Lower leg skin (tissue), 4 donors: ENCODE measurements around the gene MTA3. TPM values are rescaled to one million over a fixed set of nuclear protein-coding genes. Genes with fewer than 3 reads are reported as not detected.

Experiments used
- DNase-seq, 2 donors: peaks; one replicate each; pipeline ENCODE4 v3.0.0-alpha.2; 2019; ENCODE audit warnings: low spot score in 2 of 2
- H3K4me3 ChIP-seq: fragments of 200-600 bp; sonication (generic); 2 replicates; pipeline ENCODE4 v1.5.1; 2017; ENCODE audit warnings: mild to moderate bottlenecking, low read depth; ENCODE audit not compliant: poor library complexity, severe bottlenecking
- POLR2A ChIP-seq, 2 donors: fragments of 450-650 bp; IDR thresholded peaks; one replicate each; pipeline ENCODE4 v1.6.1; 2016 to 2017; ENCODE audit warnings: antibody characterized with exemption in 2 of 2, mild to moderate bottlenecking in 1 of 2, moderate library complexity in 1 of 2
- WGBS, 2 donors: methylation state at CpG; one replicate each; pipeline ENCODE4 v1.1.5; 2018; 5-methylcytosine and 5-hydroxymethylcytosine counted together
- intact Hi-C: fragments of 100-400 bp; cut with DNase I; formaldehyde crosslinking; loops from one replicate; pipeline ENCODE4 v1.15.0; 2023; ENCODE audit warnings: low total_unique reads
- total RNA-seq, 4 donors: library from RNA; depleted of rRNA; stranded (reverse); fragments of >200 nt; gene quantifications; one replicate each; pipeline ENCODE4 v1.1.0, GENCODE V29; 2016
- TF ChIP-seq, protein P1 (sequence below), 3 donors: fragments of 450-650 bp; IDR thresholded peaks; one replicate each; pipeline ENCODE4 v1.5.1; 2016; ENCODE audit warnings: antibody characterized with exemption in 3 of 3, mild to moderate bottlenecking in 3 of 3, moderate library complexity in 2 of 3

Gene MTA3
- total RNA-seq, 4 donors from 2014 or later = 32.9 to 50.4 (median 35.9) TPM

DNA sequence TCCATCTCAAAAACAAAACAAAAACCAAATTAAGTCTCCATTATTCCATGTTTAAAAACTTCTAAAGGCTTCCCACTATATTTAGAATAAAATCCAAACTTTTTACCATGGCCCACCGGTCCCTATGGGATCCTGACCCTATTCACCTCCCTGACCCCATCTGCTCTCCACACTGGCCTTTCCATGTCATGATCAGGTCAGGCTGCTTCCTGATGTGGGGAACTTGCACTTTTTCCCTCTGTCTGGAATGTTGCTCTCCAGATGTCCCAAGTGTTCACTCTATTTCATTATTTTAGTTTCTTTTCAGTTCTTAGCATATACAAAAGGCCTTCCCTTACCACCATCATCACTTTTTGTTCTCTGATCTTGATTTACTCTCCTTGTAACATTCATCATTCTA is 7.5 kb upstream of the MTA3 start:
- no peak for DNase-seq
- TF ChIP-seq, protein P1, sequence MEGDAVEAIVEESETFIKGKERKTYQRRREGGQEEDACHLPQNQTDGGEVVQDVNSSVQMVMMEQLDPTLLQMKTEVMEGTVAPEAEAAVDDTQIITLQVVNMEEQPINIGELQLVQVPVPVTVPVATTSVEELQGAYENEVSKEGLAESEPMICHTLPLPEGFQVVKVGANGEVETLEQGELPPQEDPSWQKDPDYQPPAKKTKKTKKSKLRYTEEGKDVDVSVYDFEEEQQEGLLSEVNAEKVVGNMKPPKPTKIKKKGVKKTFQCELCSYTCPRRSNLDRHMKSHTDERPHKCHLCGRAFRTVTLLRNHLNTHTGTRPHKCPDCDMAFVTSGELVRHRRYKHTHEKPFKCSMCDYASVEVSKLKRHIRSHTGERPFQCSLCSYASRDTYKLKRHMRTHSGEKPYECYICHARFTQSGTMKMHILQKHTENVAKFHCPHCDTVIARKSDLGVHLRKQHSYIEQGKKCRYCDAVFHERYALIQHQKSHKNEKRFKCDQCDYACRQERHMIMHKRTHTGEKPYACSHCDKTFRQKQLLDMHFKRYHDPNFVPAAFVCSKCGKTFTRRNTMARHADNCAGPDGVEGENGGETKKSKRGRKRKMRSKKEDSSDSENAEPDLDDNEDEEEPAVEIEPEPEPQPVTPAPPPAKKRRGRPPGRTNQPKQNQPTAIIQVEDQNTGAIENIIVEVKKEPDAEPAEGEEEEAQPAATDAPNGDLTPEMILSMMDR (IDR thresholded peaks at IDR 0.05) = no peak
- WGBS, 2 donors = 79 to 85% methylated on average over 1 of the region's 1 CpG
- H3K4me3 ChIP-seq = no peak overlapping the region
- intact Hi-C loops = no loop called here

DNA sequence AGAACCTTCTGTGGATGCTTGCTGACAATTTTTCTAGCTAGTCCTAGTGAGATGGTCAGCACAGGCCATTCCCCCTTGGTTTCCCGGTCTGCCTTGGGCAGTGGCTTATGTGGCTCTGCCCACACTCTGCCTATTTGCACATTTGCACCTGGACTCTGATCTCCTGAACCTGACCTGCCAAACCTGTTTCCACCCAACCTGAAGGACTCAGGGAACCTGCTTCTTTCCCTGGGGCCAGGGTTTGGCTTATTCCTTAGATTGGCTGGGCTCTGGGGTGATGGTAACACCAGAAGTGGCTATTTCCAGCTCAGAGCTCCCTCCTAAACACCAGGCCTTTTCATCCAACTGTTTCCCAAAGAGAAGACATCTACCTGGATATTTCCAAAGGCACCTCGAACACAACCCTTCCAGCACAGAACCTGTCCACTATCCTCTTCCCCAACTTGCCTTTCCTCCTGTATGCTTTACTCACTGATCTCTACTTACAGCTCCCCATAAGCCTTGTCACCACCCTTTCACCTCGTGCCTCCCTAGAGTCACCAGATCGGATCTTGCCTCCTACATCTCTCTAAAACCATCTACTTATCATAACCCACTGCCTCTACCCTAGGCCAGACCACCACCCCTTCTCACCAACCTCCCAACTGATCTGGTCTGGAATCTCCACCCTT is 5.8 kb upstream of the MTA3 start:
- 67 to 71% methylated on average over 4 of the region's 4 CpGs for WGBS, 2 donors
- H3K4me3 ChIP-seq = no peak overlapping the region
- DNase-seq = peak in 1 of 2 donors; percentile 49
- TF ChIP-seq, protein P1 (IDR thresholded peaks at IDR 0.05) = no peak
- no peak for TF ChIP-seq POLR2A (IDR thresholded peaks at IDR 0.05)
- intact Hi-C loops = no loop called here

DNA sequence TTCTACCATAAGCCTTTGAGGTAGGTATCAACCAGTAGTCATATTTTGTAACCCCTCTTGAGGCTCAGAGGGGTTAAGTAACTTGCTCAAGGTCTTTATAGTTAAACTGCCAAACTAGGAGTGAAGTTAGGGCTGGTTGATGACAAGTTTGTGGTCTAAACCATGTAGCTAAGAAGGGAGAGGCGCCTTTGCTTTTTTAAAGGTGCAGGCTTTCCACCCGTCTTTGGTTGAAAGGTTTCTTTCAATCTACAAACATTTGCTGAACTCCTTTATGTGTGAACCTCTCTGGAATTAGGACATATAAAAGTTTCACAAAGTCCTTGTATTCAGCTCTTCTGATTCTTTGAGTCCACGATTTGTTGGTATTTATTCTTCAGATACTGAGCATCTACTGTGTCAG is 2.4 kb upstream of the MTA3 start:
- WGBS, 2 donors = 82 to 89% methylated on average over 3 of the region's 3 CpGs
- no peak overlapping the region for H3K4me3 ChIP-seq
- no peak for TF ChIP-seq POLR2A (IDR thresholded peaks at IDR 0.05)
- TF ChIP-seq, protein P1 (IDR thresholded peaks at IDR 0.05) = no peak
- intact Hi-C loops = no loop called here
- peak in 1 of 2 donors; percentile 8 for DNase-seq

DNA sequence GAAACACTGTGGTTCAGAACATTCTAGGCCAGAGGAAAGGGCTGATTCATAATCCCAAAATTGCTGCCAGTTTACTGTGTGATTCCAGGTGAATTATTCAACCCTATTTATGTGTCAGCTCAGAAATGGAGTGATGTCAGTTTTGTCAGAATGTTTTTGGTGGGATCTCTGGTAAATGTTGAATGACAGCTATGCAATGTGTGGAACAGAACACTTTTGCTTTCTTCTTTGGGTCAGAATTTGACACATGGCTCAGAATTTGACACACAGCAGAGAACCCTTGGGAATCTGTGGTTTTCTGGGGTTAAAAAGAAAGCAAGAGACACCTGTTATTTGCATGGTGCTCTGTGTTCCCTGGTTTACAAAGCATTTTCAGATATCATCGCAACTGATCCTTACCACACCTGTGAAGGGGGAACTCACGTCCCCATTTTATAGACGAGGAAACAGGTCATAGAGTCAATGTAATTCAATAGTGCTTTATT is 1.6 kb upstream of the MTA3 start:
- 67 to 75% methylated on average over 3 of the region's 3 CpGs for WGBS, 2 donors
- peak in 1 of 2 donors; percentile 6 for DNase-seq
- TF ChIP-seq POLR2A (IDR thresholded peaks at IDR 0.05) = no peak
- TF ChIP-seq, protein P1 (IDR thresholded peaks at IDR 0.05) = no peak
- H3K4me3 ChIP-seq = no peak overlapping the region
- intact Hi-C loops = no loop called here

DNA sequence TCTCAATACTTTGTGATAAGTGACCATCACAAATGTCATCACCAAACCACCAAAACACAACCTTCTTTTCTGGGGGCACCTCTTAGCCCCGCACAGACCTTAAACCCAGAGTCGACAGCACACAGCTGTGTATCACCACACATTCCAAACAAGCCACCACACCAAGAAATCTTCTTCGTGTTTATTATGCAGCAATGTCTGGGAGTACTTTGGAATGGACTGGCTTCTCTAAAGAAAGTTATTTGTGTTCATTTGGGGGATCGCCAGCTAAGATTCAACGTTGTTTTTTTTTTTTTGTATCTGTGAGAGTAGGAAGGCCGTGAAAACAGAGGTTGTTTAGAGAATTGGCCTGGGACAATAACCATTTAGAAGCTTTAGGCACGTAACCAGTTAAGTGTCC is 1.1 kb upstream of the MTA3 start:
- intact Hi-C loops = no loop called here
- 42% methylated on average over 7 of the region's 7 CpGs for WGBS, 2 donors
- TF ChIP-seq, protein P1 (IDR thresholded peaks at IDR 0.05) = no peak
- TF ChIP-seq POLR2A (IDR thresholded peaks at IDR 0.05) = no peak
- H3K4me3 ChIP-seq = no peak overlapping the region
- DNase-seq = peak in 1 of 2 donors; percentile 36
